EH (cell line): ENCODE measurements around the gene MYO6.

Source experiments
- DNase-seq: peaks from one replicate; pipeline ENCODE4 v3.0.0-alpha.2; 2015; ENCODE audit warnings: low read depth

MYO6 gene

GRCh38 chr6:75827163-75827562, 78.1 kb downstream of the MYO6 start:
- DNase-seq: no peak

GRCh38 chr6:75830959-75831885, 82.2 kb downstream of the MYO6 start:
- DNase-seq: peak; percentile 57

GRCh38 chr6:75834447-75834846, 85.4 kb downstream of the MYO6 start:
- DNase-seq: no peak

- peak; percentile 54 for DNase-seq
Measured at GRCh38 chr6:75842191-75842590, 93.2 kb downstream of the MYO6 start.

GRCh38 chr6:75842732-75843131, 93.7 kb downstream of the MYO6 start:
- no peak for DNase-seq

- no peak for DNase-seq
Measured at GRCh38 chr6:75843396-75843795, 94.4 kb downstream of the MYO6 start.

- no peak for DNase-seq
Measured at GRCh38 chr6:75848274-75848673, 99.2 kb downstream of the MYO6 start.

GRCh38 chr6:75849329-75850025, 100.4 kb downstream of the MYO6 start:
- DNase-seq: no peak

- peak; percentile 44 for DNase-seq
Measured at GRCh38 chr6:75850026-75850833, 101.2 kb downstream of the MYO6 start.

GRCh38 chr6:75852721-75853120, 103.7 kb downstream of the MYO6 start:
- peak; percentile 33 for DNase-seq

- DNase-seq: no peak
Measured at GRCh38 chr6:75853806-75854205, 104.8 kb downstream of the MYO6 start.

GRCh38 chr6:75855052-75855451, 106.0 kb downstream of the MYO6 start:
- DNase-seq: peak; percentile 67

- no peak for DNase-seq
Measured at GRCh38 chr6:75856902-75857301, 107.9 kb downstream of the MYO6 start.

- no peak for DNase-seq
Measured at GRCh38 chr6:75863001-75863400, 114.0 kb downstream of the MYO6 start.

GRCh38 chr6:75863784-75864183, 114.7 kb downstream of the MYO6 start:
- no peak for DNase-seq

GRCh38 chr6:75864446-75864845, 115.4 kb downstream of the MYO6 start:
- DNase-seq: no peak

- peak; percentile 15 for DNase-seq
Measured at GRCh38 chr6:75870389-75870788, 121.3 kb downstream of the MYO6 start.

- DNase-seq: no peak
Measured at GRCh38 chr6:75874224-75874623, 125.2 kb downstream of the MYO6 start.

- DNase-seq: no peak
Measured at GRCh38 chr6:75876152-75876551, 127.1 kb downstream of the MYO6 start.

GRCh38 chr6:75880305-75880704, 131.3 kb downstream of the MYO6 start:
- DNase-seq: no peak

GRCh38 chr6:75882734-75883133, 133.7 kb downstream of the MYO6 start:
- peak; percentile 68 for DNase-seq

GRCh38 chr6:75884822-75885221, 135.8 kb downstream of the MYO6 start:
- DNase-seq: no peak
